Myocyte (in vitro differentiated cells): ENCODE results near the gene HLA-DQA1. TPM values are rescaled to one million over a fixed set of nuclear protein-coding genes. Genes with fewer than 3 reads are reported as not detected.
"Not testable (repeated sequence)": the region's sequence is repeated elsewhere in the genome, so short reads cannot be mapped to it uniquely, and the experiment has no call there.

Experiments
- DNase-seq: peaks from one replicate; pipeline ENCODE4 v3.0.0-alpha.2; 2012; ENCODE audit warnings: low read depth
- polyA plus RNA-seq: library from polyadenylated mRNA; unstranded; fragments of >200 nt; gene quantifications from one replicate; pipeline ENCODE4 v1.2.1, GENCODE V29; 2012; ENCODE audit warnings: missing spikeins
- total RNA-seq: library from RNA; depleted of rRNA; stranded (reverse); fragments of >200 nt; gene quantifications from 2 replicates; pipeline ENCODE4 v1.2.3, GENCODE V29; 2014

HLA-DQA1 gene
- total RNA-seq: not detected in 2 replicates
- not detected for polyA plus RNA-seq

DNA sequence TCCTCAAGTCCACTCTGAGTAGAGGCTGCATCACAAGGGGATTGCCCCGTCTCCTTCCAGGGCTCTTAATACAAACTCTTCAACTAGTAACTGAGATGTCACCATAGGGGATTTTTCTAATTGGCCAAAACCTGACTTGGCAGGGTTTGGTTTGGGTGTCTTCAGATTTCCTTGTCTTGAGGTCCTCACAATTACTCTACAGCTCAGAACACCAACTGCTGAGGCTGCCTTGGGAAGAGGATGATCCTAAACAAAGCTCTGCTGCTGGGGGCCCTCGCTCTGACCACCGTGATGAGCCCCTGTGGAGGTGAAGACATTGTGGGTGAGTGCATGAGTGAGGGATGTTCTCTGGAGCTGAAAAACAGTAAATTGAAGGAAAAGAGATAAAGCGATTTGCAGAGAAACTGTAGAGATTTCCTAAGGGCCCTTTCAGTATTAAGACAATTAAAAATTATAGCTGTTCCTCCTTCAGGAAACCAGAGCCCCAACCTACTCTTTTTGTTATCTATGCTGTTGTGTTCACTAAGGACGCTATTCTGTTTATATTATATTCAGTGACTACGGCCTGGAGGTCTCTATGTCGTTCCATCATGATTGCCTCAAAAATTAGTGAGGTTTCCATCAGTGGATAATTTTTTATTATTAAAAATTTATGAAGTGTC lies at the start of gene HLA-DQA1:
HLA-DQA1 (plus strand) TSS at position 188 of the 662 bp plus-strand sequence; CDS start at position 241, 53 bp downstream.
- no peak for DNase-seq

DNA sequence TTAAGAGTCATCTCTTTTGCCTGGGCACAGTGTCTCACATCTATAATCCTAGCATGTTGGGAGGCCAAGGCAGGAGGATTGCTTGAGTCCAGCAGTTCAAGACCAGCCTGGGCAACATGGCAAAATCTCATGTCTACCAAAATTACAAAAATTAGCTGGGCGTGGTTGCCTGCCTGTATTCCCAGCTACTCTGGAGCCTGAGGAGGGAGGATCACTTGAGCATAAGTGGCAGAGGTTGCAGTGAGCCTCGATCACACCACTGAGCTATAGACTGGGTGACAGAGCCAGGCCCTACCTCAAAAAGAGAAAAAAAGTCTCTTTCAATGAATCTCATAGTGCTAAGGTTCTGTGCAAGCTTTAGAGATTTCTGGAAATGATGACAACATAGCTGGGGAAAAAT lies 49.0 kb upstream of the HLA-DQA1 start:
- no peak for DNase-seq

- no peak for DNase-seq
These were observed 47.4 kb upstream of the HLA-DQA1 start, which contains the start of gene HLA-DRB1 for GRCh38 chr6:32589596-32590449. TSS of gene HLA-DRB1 (minus strand) at chr6:32589848. CDS start at chr6:32589742, 106 bp downstream.

GRCh38 chr6:32590713-32591112 lies 46.5 kb upstream of the HLA-DQA1 start:
- DNase-seq: not testable (repeated sequence)

DNA sequence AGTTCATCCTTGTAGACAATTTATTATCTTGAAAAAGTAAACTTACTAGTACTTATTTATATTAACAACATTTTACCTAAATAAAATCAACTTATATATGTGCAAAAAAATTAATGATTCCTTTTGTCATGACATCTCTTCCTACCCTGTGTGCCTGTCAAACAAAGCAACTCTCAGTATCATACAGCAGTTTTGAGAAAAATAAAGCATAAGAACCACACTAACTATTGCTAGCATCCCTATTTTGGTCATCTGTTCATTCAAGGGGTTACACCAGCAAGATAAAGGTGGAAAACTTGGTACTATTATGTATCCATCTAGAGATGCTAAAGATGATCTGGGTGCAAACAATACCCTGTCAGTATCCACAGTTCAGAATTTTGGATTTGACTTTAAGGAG lies 40.2 kb upstream of the HLA-DQA1 start:
- DNase-seq: no peak

DNA sequence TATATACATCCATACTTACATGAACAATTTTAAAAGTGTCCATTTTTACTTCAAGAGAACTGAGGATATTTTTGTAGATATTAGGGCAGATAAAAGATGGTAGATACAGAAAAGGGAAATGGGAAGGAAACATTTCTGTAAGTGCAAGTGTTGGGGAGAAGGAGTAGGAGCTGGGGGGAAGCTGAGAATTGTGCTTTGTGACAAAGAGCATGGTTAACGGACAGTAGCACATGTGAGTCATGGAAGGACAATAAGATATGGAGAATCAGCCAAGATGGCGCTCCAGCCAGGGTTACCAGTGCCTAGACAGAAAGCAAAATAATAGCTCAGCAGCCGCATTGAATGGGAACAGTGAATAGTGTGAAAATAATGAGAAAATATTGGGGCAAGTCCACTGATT lies 34.8 kb upstream of the HLA-DQA1 start:
- DNase-seq: no peak

GRCh38 chr6:32603222-32603621 lies 34.0 kb upstream of the HLA-DQA1 start:
- no peak for DNase-seq

DNA sequence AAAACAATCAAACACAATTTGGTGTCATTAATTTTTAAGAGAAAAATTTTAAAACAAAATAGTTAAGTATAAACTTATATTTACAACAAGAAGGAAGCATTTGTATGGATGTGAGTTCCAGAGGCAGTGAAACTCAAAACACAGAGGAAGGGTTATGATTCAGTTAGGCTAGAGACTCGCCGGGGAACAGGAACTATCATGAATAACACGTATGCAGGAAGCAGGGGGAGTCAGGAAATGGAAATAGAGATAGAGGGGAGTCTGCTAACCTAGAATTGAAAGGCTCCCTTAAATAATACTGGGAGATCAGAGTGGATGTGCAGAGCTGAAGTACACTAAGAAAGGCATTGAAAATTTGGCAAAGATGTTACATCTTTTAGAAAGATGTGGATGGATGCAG lies 33.3 kb upstream of the HLA-DQA1 start:
- no peak for DNase-seq

DNA sequence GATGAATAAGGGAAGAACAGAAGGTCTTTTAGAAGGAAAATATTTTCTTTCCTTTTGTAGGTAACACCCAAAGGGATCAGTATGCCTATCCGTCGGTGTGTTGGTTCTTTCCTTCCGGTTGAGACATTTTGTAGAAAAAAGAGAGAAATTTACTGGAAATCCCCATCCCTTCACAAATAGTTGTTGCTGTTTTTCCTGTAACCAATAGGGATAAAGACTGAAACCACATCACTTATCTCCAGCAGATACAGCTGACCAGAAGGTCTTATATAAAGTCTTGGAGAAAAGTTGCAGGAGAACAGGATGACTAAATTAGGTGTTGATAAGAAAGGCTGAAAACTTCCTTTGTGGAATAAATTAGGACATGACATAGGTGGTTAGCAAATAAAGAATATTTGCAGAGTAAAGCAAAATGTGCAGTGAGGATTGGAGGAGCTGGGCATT lies 32.8 kb upstream of the HLA-DQA1 start:
- no peak for DNase-seq

GRCh38 chr6:32607263-32607987 lies 29.8 kb upstream of the HLA-DQA1 start:
- no peak for DNase-seq

- DNase-seq: no peak
These were observed 29.3 kb upstream of the HLA-DQA1 start for GRCh38 chr6:32607988-32608298.

DNA sequence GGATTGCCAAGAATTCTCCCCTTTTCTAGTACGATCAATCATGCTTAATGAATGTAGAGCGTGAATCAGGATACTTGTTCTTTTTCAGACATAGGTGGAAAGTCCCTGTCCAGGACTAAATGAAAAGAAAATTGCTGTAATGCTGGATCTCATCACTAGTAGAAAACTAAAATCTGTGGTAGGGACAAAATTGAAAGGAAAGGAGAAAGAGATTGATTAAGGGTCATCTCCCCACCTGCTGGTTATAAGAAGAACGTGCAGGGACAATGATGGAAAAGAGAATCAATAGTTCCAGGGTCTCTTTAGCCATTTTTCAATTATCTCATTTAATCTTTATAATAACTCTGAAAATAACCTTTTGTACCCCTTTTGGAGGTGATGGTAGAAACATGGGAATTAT lies 28.8 kb upstream of the HLA-DQA1 start:
- DNase-seq: no peak

DNA sequence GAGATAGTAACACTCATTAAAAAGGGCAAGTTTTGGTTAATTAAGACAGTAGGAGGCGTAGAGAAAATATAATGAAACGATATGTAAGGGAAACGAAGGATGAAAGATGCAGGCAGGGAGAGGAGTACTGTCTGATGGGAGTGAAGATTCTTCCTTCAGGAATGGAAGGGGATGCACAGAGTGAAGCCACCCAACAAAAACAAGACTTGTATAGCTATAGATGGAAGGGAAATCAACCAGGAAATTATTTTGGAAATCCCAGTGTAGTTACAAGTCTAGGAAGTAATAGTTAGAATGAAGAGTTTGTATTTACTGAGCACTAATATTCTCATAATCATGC lies 27.8 kb upstream of the HLA-DQA1 start:
- no peak for DNase-seq

- peak; percentile 69 for DNase-seq
These were observed 27.2 kb upstream of the HLA-DQA1 start for GRCh38 chr6:32609731-32610640.

- DNase-seq: no peak
These were observed 26.4 kb upstream of the HLA-DQA1 start for GRCh38 chr6:32610682-32611296.

- DNase-seq: no peak
These were observed 23.7 kb upstream of the HLA-DQA1 start for GRCh38 chr6:32613475-32613874.

- DNase-seq: no peak
These were observed 22.7 kb upstream of the HLA-DQA1 start for GRCh38 chr6:32614366-32615081.

DNA sequence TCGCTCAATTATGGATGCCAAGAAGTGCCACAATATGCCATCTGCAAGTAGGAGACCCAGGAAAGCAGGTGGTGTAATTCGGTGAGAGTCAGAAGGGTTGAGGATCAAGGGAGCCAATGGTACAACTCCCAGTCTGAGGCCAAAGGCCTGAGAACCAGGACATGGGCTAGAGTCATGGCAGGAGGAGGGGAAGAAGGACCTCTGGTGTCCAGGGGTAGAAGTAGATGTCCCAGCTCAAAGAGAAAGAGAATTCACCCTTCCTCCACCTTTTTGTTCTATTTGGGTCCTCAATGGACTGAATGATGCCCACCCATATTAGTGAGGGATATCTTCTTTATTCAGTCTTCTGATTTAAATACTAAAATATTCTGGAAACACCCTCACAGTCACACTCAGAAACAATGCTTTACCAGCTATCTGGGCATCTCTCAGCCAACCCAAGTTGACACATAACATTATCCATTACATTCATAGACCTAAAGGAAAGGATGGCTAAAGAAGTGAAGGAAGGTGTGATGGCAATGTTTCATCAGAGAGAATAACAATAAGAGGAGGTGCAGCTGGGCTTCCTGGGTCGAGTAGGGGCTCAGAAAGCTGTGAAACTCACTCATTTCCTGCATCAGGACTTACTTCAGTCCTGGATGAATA lies 21.2 kb upstream of the HLA-DQA1 start:
- DNase-seq: no peak

- no peak for DNase-seq
These were observed 19.5 kb upstream of the HLA-DQA1 start for GRCh38 chr6:32617751-32618150.
